ENCODE results near the gene IMMP2L.
A peak's percentile ranks its signal among the peaks of the same experiment; 100 is the strongest.
"Not testable (repeated sequence)": the region's sequence is repeated elsewhere in the genome, so short reads cannot be mapped to it uniquely, and the experiment has no call there.

Gene IMMP2L

DNA sequence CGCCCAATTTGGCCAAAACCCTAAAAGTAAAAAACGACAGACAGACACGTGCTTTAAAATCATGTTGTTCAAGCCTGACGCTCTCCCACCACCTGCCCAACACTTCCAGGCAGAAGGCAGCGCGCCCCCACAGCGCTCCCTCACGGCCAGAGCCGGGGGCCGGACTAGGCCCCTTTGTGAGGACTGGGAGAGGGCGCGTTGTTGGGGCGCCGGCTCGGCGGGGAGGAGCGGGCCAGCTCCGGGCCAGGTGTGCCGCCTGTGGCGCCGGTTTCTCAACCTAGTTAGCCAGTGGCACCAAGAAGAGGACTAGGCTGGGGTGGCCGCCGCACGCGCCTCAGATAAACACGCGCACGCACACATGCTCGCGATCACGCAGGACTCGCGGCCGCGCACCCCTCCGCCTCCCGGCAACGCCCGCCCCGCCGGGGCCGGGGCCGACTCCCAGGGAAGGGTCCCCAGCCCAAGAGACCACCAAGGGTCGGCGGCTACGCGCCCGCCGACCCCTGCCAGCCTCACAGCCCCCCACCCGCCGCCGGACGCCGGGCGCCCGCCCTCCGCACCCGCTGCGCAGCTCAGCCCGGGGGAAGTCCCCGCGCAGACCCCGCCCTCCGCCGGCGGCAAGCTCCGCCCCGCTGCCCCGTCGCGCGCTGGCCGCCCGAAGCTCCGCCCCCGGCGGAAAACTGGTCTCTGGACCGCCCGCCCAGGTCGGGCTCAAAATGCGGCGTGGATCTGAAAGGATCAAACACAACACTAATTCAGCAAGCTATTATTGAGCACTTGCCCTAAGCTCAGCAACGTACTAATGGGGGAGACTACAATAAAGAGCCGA is at the start of gene IMMP2L:
TSS of gene IMMP2L (minus strand) at position 589 of the 829 bp plus-strand sequence.
- peak; percentile 91 for DNase-seq

DNA sequence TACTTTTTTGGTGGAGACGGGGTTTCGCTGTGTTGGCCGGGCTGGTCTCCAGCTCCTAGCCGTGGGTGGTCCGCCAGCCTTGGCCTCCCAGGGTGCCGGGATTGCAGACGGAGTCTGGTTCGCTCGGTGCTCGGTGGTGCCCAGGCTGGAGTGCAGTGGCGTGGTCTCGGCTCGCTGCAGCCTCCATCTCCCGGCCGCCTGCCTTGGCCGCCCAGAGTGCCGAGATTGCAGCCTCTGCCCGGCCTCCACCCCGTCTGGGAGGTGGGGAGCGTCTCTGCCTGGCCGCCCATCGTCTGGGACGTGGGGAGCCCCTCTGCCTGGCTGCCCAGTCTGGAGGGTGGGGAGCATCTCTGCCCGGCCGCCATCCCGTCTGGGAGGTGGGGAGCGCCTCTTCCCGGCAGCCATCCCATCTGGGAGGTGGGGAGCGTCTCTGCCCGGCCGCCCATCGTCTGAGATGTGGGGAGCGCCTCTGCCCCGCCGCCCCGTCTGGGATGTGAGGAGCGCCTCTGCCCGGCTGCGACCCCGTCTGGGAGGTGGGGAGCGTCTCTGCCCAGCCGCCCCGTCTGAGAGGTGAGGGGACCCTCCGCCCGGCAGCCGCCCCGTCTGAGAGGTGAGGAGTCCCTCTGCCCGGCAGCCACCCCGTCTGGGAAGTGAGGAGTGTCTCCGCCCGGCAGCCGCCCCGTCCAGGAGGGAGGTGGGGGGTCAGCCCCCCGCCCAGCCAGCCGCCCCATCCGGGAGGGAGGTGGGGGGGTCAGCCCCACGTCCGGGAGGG is 47.4 kb upstream of the IMMP2L start:
- DNase-seq, result not testable (repeated sequence)

DNA sequence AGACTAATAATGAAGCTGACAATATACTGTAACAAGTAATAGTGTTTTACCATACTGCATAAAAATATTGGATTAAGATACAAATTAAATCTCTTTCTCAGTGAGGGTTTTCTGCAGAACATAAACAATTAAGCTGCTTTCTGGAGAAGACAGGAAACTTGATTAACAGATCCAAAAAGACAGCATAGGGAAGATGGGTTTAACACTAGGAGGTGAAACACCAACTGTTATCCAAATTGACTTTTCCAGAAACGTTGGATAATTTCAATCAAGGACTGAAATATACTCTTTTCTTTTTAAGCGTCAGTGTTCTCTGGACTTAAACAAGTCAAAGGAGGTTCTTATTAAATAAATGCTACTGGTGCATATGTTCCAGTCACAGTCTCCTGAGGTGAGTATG is 45.3 kb upstream of the IMMP2L start:
- no peak for DNase-seq

DNA sequence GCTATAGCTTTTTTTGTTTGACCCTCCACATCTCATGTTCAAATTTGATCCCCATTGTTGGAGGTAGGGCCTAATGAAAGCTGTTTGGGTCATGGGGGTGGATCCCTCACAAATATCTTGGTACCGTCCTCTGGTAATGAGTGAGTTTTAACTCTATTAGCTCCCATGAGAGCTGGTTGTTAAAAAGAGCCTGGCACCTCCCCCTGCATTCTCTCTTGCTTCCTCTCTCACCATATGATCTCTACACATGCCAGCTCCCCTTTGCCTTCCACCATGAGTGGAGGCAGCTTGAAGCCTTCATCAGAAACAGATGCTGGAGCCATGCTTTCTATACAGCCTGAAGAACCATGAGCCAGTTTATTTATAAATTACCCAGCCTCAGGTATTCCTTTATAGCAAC is 43.0 kb upstream of the IMMP2L start:
- peak; percentile 1 for DNase-seq

DNA sequence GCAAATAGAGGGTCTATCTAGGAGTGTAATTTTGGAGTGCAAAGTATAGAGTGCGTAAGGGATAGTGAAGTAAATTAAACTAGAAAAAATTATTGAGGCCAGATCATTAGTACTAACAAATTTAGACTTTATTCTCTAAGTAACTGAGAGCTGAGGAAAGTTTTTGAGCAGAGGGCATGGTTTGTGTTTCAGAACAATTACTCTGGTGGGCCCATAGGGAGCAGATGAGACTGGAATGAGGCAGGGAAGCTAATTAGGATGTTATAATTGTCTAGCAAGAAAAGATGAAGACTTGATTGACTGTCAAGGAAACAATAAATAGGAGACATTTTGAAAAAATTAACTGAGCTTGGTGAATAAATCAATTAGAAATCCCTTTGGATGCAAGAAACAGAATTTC is 37.8 kb upstream of the IMMP2L start:
- DNase-seq, result no peak

DNA sequence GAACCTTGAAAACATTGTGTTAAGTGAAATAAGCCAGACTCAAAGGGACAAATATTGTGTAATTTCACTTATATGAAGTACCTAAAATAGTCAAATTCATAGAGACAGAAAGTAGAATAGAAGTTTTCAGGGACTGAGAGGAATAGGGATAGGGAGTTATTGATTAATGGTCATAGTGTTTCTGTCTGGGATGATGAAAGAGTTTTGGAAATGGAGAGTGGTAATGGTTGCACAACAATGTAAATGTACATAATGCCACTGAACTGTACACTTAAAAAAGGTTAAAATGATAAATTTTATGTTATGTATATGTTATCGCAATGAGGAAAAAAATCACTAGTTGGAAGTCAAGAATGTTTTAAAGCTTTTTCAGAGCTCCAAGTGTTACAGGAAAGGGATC is 33.5 kb upstream of the IMMP2L start:
- no peak for DNase-seq

DNA sequence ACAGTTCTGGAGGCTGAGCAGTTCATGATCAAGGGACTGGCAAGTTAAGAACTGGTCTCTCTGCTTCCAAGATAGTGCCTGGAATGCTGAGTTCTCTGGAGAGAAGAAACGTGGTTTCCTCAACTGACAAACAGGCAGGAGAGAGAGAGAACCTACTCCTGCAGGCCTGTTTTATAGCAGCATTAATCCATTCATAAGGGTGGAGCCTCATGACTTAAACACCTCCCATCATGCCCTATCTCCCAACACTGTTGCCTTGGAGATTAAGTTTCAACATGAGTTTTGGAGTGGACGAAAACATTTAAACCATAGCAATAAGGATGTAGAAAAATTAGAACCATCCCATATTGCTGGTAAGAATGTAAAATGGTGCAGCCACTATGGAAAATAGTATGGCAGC is 32.3 kb upstream of the IMMP2L start:
- no peak for DNase-seq

DNA sequence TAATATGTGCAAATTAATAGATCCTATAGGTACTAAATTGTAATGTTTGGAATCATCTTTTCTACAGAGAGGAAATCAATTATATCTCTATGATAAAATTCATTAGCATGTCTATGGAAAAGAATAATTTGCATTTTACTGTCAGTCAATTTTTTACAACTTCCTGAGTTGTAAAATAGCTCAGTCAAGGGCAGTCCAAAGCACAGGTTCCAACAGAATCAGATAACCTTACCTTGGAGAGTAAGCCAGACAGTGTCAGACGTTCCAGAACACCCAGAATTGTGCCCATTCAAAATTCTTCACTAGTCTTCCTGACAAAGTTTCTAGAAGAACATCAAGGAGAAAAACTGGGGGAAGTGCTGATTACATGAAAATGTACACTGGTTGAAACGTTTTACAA is 31.1 kb upstream of the IMMP2L start:
- no peak for DNase-seq

DNA sequence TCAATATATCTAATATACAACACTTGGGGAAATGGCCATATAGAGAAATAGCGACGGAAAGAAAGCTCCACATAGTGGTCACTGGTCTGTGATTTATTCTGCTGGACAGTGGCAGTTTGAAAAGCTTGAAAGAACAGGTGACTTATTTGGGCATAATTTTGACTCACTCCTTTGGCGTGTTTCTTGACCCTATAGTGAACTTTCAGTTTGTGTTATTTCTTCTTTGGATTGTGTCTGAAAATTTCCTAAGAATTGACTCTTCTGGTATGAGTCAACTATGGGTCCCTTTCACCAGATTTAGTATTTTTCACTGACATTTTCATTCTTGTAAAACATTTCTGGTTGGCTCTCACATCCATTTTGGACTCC is 25.8 kb upstream of the IMMP2L start:
- DNase-seq, result no peak

DNA sequence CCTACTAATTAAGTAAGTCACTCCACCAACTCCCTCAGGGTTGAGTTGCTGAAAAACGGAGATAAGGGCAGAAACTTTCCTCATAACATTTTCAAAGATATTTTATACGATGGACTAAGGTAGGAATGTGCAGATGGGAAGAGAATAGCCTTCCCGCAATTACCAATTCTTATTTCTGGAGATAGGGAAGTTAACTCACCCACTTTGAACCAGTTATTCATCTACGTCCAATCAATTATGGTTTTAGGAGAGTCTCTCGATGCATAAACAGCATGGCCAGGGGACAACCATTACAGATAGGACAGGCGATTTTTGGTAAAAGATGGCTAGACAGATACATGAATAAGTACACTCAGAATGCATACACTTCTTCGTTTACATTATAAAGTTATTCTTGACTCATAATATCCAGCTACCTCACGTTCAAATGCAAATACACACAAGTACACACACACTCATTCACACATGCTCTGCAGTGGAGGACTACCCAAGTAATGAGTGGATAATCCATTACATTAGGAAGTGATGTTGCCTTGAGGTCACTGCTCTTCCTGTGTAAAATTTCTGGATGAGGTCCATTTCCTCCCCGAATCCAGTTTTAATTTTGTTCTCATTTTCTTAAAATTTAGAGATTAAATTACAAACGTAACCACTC is 25.2 kb upstream of the IMMP2L start:
- DNase-seq, result no peak

DNA sequence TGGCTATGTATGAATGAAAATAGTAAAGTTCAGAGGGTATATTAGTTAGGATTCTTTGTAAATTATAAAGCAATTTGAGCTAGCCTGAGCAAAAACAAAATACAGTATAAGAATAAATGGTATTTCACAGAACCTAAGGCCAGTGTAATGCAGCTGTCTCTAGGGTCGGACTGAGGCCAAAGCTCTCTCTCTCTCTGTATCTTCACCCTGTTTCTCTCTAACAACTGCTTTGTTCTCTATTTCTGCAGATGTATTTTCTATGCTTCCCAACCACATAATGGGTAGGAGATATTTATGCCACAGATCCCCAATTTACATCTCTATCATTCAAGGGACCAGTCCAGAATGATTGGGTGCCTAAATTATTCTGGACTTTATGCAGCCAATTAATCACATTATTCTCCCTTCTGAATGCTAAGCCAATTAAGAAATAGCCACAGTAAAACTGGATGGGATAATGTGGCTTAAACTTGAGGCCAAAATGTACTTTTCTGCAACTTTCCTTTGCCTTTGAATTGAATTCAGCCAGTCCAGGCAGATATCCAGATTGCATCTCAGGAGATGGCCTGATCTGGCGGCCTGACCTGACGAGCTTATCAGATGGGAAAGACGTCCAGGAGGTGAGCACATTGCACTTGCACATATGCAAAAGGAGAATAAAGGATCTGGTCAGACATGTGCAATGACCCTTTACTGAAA is 24.6 kb upstream of the IMMP2L start:
- DNase-seq, result no peak

DNA sequence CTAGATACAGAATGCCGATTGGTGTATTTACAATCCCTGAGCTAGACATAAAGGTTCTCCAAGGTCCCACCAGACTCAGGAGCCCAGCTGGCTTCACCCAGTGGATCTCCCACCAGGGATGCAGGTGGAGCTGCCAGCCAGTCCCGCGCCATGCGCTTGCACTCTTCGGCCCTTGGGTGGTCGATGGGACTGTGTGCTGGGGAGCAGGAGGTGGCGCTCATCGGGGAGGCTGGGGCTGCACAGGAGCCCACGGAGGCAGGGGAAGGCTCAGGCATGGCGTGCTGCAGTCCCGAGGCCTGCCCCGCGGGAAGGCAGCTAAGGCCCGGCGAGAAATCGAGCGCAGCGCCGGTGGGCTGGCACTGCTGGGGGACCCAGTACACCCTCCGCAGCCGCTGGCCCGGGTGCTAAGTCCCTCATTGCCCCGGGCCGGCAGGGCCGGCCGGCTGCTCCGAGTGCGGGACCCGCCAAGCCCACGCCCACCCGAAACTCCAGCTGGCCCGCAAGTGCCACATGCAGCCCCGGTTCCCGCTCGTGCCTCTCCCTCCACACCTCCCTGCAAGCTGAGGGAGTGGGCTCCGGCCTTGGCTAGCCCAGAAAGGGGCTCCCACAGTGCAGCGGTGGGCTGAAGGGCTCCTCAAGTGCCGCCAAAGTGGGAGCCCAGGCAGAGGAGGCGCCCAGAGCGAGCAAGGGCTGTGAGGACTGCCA is 19.6 kb upstream of the IMMP2L start:
- DNase-seq, result not testable (repeated sequence)

DNA sequence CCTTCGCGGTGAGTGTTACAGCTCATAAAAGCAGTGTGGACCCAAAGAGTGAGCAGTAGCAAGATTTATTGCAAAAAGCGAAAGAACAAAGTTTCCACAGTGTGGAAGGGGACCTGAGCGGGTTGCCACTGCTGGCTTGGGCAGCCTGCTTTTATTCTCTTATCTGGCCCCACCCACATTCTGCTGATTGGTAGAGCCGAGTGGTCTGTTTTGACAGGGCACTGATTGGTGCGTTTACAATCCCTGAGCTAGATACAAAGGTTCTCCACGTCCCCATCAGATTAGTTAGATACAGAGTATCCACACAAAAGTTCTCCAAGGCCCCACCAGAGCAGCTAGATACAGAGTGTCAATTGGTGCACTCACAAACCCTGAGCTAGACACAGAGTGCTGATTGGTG is 18.9 kb upstream of the IMMP2L start:
- DNase-seq, result not testable (repeated sequence)

DNA sequence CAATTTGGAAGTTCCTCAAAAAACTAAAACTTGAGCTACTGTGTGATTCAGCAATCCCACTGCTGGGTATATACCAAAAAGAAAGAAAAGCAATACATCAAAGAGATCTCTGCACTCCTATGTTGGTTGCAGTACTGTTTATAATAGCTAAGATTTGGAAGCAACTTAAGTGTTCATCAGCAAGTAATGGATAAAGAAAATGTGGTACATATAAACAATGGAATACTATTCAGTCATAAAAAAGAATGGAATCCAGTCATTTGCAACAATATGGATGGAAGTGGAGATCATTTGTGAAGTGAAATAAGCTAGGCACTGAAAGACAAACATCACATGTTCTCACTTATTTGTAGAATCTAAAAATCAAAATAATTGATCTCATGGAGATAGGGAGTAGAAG is 16.5 kb upstream of the IMMP2L start:
- no peak for DNase-seq

DNA sequence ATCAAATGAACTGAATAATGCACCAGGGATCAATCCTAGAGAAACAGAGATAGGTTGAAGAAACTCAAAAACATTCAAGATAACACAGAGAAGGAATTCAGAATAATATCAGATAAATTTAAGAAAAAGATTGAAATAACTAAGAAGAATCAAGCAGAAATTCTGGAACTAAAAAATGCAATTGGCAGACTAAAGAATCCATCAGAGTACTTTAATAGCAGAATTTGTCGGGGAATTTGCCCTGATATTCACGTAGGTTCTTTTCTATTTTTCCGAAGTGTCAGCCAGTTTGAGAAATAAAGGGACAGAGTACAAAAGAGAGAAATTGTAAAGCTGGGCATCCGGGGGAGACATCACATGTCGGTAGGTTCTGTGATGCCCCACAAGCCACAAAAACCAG is 9.4 kb upstream of the IMMP2L start:
- DNase-seq, result no peak

DNA sequence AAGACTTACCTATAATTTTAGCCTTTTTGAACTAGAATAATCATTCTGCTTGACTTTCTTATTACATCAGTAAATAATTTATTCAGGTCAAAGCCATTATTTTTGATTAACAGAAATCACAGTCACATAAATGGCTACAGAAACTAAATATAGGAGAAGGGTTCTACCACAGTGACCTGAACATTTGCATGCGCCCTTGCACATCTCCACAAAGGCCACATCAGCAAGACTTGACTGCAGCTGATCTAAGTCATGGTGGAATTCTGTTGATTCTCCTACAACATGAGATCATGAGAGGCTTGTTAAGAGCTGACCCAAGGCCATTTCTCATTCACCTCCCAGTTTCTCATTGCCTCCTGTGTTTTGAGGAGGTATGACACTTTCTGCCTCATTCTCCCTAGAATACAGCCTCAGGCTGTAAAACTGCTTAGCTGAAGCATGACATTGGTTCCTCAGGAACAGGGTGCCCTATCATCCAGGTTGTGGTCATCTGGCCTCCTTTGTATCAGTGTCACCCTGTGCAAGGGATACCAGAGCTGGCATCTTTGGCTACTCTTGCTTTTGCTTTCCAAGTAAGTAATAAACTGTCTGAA is 6.7 kb upstream of the IMMP2L start:
- no peak for DNase-seq

DNA sequence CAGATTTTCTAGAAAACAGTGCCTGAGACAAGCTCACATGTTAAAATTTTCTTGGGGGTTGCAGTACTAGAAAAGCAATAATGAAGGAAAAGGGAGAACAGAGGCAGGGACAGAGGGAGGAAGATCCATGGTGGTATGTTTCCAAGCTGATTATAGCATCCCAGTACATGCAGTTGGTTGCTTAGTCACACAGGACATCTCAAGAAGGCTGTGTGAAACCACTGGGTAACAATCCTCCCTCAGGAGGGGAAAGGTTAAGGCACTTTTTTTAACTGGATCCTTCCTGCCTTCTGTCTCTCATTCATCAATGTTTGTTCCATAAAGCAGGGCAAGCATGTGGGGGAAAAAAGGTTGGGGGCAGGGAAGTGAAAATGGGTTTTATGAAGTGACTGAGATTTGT is 6.1 kb upstream of the IMMP2L start:
- DNase-seq, result no peak

DNA sequence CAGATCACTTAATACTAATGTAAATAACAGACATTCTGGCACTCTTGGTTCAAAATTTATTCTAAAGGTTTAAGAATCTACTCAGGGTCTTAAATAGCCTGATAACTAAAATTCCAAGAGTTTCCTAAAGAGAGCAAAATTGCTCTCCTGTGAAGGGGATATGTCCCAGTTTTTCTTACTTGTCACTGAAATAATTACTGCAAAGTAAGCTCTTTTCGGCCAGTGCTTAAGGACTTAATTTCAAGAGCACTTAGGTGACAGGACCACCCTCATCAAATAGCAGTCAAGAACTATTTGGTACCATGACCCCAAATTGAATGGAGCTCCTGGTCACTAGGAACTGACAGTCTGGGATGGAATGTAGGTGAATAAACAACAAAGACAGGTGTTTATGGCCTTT is 1.8 kb upstream of the IMMP2L start:
- DNase-seq, result no peak

DNA sequence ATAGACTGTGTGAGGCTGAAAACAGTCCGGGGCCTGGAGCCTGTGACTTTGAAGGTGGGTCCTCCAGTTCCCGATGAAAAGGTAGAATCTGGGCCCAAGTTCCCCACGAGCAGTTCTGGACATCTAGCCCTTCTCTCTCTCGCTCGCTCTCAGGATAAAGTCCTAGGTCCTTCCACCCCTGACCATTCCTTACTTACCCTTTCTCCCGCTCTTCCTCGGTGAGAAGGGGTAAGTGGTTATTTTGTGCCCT is 713 bp downstream of the IMMP2L start:
- DNase-seq, result no peak

DNA sequence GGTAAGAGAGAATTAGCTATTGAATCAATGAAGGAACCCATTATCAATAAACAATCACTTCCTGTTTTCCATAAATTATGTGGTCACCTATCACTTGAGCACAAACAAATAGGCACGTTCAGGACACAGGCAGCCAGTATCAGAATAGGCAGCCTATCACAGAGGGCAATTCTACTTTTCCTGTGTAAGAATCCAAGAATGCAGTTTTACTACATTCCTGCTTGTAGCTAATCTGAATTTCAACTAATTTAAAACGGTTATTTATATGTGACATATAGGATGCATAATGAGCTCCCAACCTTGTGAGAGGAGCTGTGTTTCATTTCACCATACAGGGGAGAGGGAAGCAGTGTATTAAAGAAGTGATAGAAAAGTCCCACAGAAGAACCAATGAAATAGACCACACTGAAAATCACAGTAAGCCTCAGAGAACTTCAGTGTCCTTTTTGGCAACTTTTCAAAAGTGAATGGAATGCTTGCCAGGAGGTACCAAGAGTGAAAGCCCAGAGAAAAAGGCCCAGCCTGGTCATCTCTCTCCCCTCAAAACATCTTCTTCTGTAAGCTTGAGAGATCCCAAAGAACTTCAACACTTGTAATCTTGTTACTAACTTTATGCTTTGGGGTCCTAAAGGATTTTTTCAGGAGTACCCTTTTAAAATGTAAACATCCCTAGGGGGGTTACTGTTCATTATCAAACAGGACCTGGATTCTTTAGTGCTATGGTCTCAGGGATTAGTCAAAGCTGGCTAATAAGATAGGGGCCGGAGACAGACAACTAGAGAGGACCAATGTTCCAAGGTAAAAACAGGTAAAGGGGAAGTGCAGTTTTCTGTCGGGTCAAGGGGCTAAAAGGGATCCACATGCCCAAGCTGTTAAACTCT is 1.3 kb downstream of the IMMP2L start:
- DNase-seq, result no peak

DNA sequence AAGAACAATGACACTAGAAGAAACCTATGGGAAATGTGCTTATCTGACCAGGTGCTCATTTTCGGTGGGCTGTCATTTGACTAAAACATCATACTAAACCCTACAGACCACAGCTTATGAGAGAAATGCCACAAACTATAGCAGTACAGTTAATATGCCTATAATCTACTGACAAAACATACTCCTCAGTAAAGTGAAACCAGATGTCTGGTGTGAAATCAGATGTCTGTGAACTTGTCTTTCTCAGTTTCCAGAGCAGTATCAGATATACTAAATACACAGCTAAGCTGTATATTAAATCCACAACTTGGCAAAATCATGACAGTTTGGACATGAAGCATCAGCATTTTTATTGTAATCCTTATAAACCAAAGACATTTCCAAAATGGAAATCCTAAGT is 3.3 kb downstream of the IMMP2L start:
- DNase-seq, result no peak

DNA sequence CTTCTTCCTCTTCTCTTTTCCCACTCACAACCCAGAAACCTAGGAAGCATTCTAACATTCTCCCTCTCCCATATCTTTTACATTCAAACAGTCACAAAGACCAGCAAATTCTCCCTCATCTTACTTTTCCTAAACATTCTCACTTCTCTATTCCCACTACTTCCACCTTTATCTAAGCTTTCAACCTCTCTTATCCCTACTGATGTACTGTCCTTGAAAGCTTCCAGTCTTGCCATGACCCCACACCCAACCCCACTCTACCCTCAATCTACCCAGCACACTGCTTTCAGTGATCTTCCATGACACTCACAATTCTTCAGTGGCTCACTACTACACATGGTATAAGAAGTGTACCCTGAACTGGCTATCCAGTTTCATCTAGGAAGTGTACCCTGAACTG is 5.3 kb downstream of the IMMP2L start:
- DNase-seq, result no peak

All from NCI-H2171 (cell line).